K562 (cell line): ENCODE results near the gene HSPB8. TPM values are rescaled to one million over a fixed set of nuclear protein-coding genes. Genes with fewer than 3 reads are reported as not detected.

ENCODE experiments used
- ATAC-seq: fragments of 200-7000 bp; cut with Tn5 transposase; 3 replicates; pipeline ENCODE4 v1.9.1; 2020; ENCODE audit warnings: moderate library complexity
- BruUV-seq: library from RNA; stranded (reverse); fragments of 400-500 nt; replicated peaks from 2 replicates; lab custom pipeline; 2021; lab: Mats Ljungman, UMichigan
- CTCF ChIA-PET: fragments of 300-600 bp; formaldehyde crosslinking; extraction: SDS; loops from one replicate; lab custom pipeline; 2021; ENCODE audit warnings: low intra/inter-chr PET ratio; lab: Yijun Ruan, JAX
- POLR2A ChIA-PET: fragments of 300-600, 350-650 bp; sonication (Branson Sonifier 250); formaldehyde crosslinking; extraction: SDS; loops from one replicate; lab custom pipeline; 2021; ENCODE audit warnings: antibody characterized with exemption, inconsistent platforms; lab: Yijun Ruan, JAX
- DNase-seq, 4 experiments: peaks; one replicate each; pipeline versions ENCODE4 v3.0.0 to v3.0.0-alpha.2; 2011 to 2018; ENCODE audit warnings: low spot score in 3 of 4, mixed read lengths in 3 of 4; ENCODE audit errors: extremely low read depth in 1 of 4
- FAIRE-seq: peaks from 2 replicates; lab custom pipeline; 2011; peaks lifted over from hg19 to GRCh38; lab: Jason Lieb, UNC
- H2AFZ ChIP-seq: 2 replicates; pipeline ENCODE4 v1.6.0; 2011; ENCODE audit warnings: low read depth, low read length, control low read depth, inconsistent platforms
- H3K27ac ChIP-seq: fragments of 200-600 bp; 3 replicates; pipeline ENCODE4 v1.8.0; 2011; ENCODE audit warnings: low read depth, mild to moderate bottlenecking, control low read depth, inconsistent platforms, low read length, moderate library complexity, mixed read lengths; ENCODE audit errors: extremely low read depth
- H3K27me3 ChIP-seq, 2 experiments: fragments of 300-600 bp in 1 of 2; 2 replicates in 1 of 2; 3 replicates in 1 of 2; pipeline versions ENCODE4 v1.6.0 to v1.8.0; 2011; ENCODE audit warnings: inconsistent platforms in 2 of 2, low read length in 2 of 2, mild to moderate bottlenecking in 1 of 2, mixed read lengths in 1 of 2, moderate library complexity in 1 of 2; ENCODE audit not compliant: control insufficient read depth in 2 of 2, insufficient read depth in 2 of 2
- H3K36me3 ChIP-seq: fragments of 300-600 bp; 3 replicates; pipeline ENCODE4 v1.8.0; 2011; ENCODE audit warnings: mild to moderate bottlenecking, low read length, inconsistent platforms; ENCODE audit not compliant: control insufficient read depth, insufficient read depth
- H3K4me1 ChIP-seq, 2 experiments: fragments of 200-600 bp in 1 of 2; replicated peaks in 1 of 2; 2 replicates in 1 of 2; 3 replicates in 1 of 2; pipeline versions ENCODE4 v1.5.1 to v1.8.0; 2011; ENCODE audit warnings: inconsistent platforms in 2 of 2, low read length in 2 of 2, mild to moderate bottlenecking in 1 of 2, mixed read lengths in 1 of 2, moderate library complexity in 1 of 2; ENCODE audit not compliant: control insufficient read depth in 2 of 2, insufficient read depth in 2 of 2
- H3K4me2 ChIP-seq: 2 replicates; pipeline ENCODE4 v1.6.1; 2011; ENCODE audit warnings: low read length, control low read depth, inconsistent platforms, mixed read lengths; ENCODE audit not compliant: insufficient read depth
- H3K4me3 ChIP-seq: fragments of 200-600 bp; sonication (generic), shearing (Covaris generic); 2 replicates; pipeline ENCODE4 v1.5.1; 2016; ENCODE audit warnings: control low read depth, inconsistent platforms
- H3K79me2 ChIP-seq: fragments of 200-600 bp; 3 replicates; pipeline ENCODE4 v1.8.0; 2011; ENCODE audit warnings: low read length, inconsistent platforms; ENCODE audit not compliant: control insufficient read depth, insufficient read depth
- H3K9ac ChIP-seq, 2 experiments: 2 replicates each; pipeline versions ENCODE4 v1.6.0 to v1.6.1; 2011; ENCODE audit warnings: low read depth in 2 of 2, low read length in 2 of 2, control low read depth in 1 of 2, inconsistent platforms in 1 of 2, mild to moderate bottlenecking in 1 of 2, mixed read lengths in 1 of 2; ENCODE audit not compliant: insufficient read depth in 1 of 2
- H3K9me1 ChIP-seq: one replicate; pipeline ENCODE4 v1.6.0; 2011; ENCODE audit warnings: inconsistent platforms, mild to moderate bottlenecking, low read length, moderate library complexity; ENCODE audit not compliant: control insufficient read depth, insufficient read depth
- H3K9me3 ChIP-seq: replicated peaks from 2 replicates; pipeline ENCODE4 v1.5.1; 2011; ENCODE audit warnings: low read depth, low read length, inconsistent platforms; ENCODE audit not compliant: control insufficient read depth, insufficient read depth
- H4K20me1 ChIP-seq: replicated peaks from 2 replicates; pipeline ENCODE4 v1.6.1; 2011; ENCODE audit warnings: low read length, inconsistent platforms, mixed read lengths; ENCODE audit not compliant: control insufficient read depth, insufficient read depth
- BCL6 ChIP-seq: fragments of 250-450 bp; sonication (Bioruptor Pico); IDR thresholded peaks from 2 replicates; pipeline ENCODE4 v1.4.0; 2020
- ESRRA ChIP-seq: fragments of 450-650 bp; IDR thresholded peaks from 2 replicates; pipeline ENCODE4 v1.6.1; 2014; ENCODE audit warnings: low read depth, mild to moderate bottlenecking, moderate library complexity, borderline replicate concordance
- MCM2 ChIP-seq: fragments of 450-650 bp; IDR thresholded peaks from 2 replicates; pipeline ENCODE4 v1.6.1; 2017; ENCODE audit warnings: low read depth, mild to moderate bottlenecking
- NR0B1 ChIP-seq: fragments of 450-650 bp; IDR thresholded peaks from one replicate; pipeline ENCODE4 v1.6.1; 2018; ENCODE audit warnings: mild to moderate bottlenecking, moderate library complexity; ENCODE audit not compliant: partially characterized antibody
- PBX2 ChIP-seq, 2 experiments: IDR thresholded peaks in 1 of 2; conservative IDR thresholded peaks in 1 of 2; 2 replicates each; pipeline ENCODE4 v1.6.1; 2016; ENCODE audit warnings: low read depth in 2 of 2, mild to moderate bottlenecking in 1 of 2, missing compliant biosample characterization in 1 of 2, missing genetic modification characterization in 1 of 2, moderate library complexity in 1 of 2
- U2AF2 ChIP-seq: fragments of 200-400 bp; formaldehyde crosslinking; optimal IDR thresholded peaks from 2 replicates; pipeline ENCODE3; 2017; ENCODE audit warnings: low read depth, mild to moderate bottlenecking, low read length
- ZBED1 ChIP-seq: IDR thresholded peaks from 2 replicates; pipeline ENCODE4 v1.6.1; 2014
- ZKSCAN1 ChIP-seq: fragments of 150-350 bp; IDR thresholded peaks from 2 replicates; pipeline ENCODE4 v1.6.1; 2016; ENCODE audit warnings: low read depth, low read length
- ZNF24 ChIP-seq: fragments of 450-650 bp; IDR thresholded peaks from 2 replicates; pipeline ENCODE4 v1.6.1; 2016
- ZNF354B ChIP-seq: fragments of 250-450 bp; sonication (Bioruptor Pico); IDR thresholded peaks from 2 replicates; pipeline ENCODE4 v1.4.0; 2020
- ZNF398 ChIP-seq: fragments of 250-450 bp; sonication (Bioruptor Pico); IDR thresholded peaks from 2 replicates; pipeline ENCODE4 v1.8.0; 2021; ENCODE audit warnings: moderate library complexity, mild to moderate bottlenecking, inconsistent platforms
- ZNF584 ChIP-seq: fragments of 200-800 bp; sonication (Bioruptor generic); IDR thresholded peaks from 2 replicates; pipeline ENCODE4 v1.6.1; 2016; ENCODE audit warnings: low read depth, mild to moderate bottlenecking, missing genetic modification characterization, missing compliant biosample characterization
- ZNF77 ChIP-seq: fragments of 250-450 bp; sonication (Bioruptor Pico); IDR thresholded peaks from 2 replicates; pipeline ENCODE4 v1.5.0; 2020
- WGBS: fragments of 100-300 bp; shearing (Covaris generic); methylation state at CpG from one replicate; pipeline ENCODE4 v1.1.6; 2016; ENCODE audit warnings: low coverage, mixed read lengths; ENCODE audit not compliant: insufficient coverage; ENCODE audit errors: missing lambda C conversion rate; 5-methylcytosine and 5-hydroxymethylcytosine counted together
- in situ Hi-C: fragments of 300-500 bp; cut with MboI; formaldehyde crosslinking; loops from 4 replicates; pipeline ENCODE4 v1.15.0; 2018; ENCODE audit warnings: inconsistent platforms, mixed read lengths
- intact Hi-C: fragments of 100-400 bp; cut with micrococcal nuclease; formaldehyde crosslinking; loops from 2 replicates; pipeline ENCODE4 v1.14.2; 2022
- polyA plus RNA-seq, 8 experiments: library from polyadenylated mRNA; depleted of rRNA in 4 of 8; stranded (reverse) in 5 of 8; unstranded in 3 of 8; fragments of >200 nt; fragmentation: Nextera tagmentation in 2 of 8; fragmentation: Illumina TruSeq in 1 of 8; extraction: Ambion mirVana in 2 of 8; extraction: Trizol in 1 of 8; gene quantifications; 2 replicates each; pipeline versions ENCODE4 v1.2.1 to v1.2.3, GENCODE V29; 2011 to 2014; ENCODE audit warnings: inconsistent platforms in 1 of 8, missing spikeins in 1 of 8
- total RNA-seq, 7 experiments: library from RNA; depleted of rRNA in 6 of 7; stranded (reverse); fragments of >200 nt in 6 of 7; fragmentation: Illumina TruSeq in 2 of 7; extraction: Trizol in 2 of 7; gene quantifications; 2 replicates each; pipeline versions ENCODE4 v1.2.1 to v1.2.3, GENCODE V29; 2011 to 2021; ENCODE audit warnings: low replicate concordance in 1 of 7
- TF ChIP-seq, protein P1 (sequence below): sonication (generic); formaldehyde crosslinking; IDR thresholded peaks from 2 replicates; pipeline ENCODE4 v1.8.0; 2022; ENCODE audit warnings: mild to moderate bottlenecking, missing genetic modification reagents

HSPB8 gene
- total and polyA plus RNA-seq, 9 of the 15 experiments (the other 6 are each of a cell fraction or from before 2014, with no cell fraction given), result 0.13 TPM; not detected in 8

DNA sequence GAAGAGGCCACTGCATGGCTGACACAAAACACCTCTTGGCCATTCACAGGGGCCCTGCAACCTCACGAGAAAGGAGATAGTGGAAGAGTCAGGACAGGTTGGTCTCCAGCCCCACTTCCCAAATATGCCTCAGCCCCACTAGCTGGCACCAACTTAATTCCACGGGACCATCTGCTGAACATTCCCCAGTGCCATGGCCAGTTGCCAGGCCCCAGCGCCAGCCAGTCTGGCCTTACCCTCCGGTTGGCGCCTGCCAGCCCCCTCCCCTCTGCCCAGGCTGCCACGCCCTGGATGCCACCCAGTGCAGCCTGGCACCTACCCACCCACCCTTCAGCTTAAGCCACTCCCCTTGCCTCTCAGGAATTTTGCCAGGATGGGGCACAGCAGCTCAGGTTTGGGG lies 21.2 kb upstream of the HSPB8 start:
- no TSS peak for BruUV-seq
- ChIA-PET CTCF (no interaction called here), POLR2A (no interaction called here)
- peaks cover 0 to 2% of the 10 kb centered on the region in 2 experiments; a peak in 1 of 5 replicates for H3K27me3 ChIP-seq
- H3K4me1 ChIP-seq, result peaks cover 7 to 26% of the 10 kb centered on the region in 2 experiments; a peak in 4 of 5 replicates
- H4K20me1 ChIP-seq, result no peaks in the 10 kb centered on the region
- H3K27ac ChIP-seq, result no peak overlapping the region
- no peak overlapping the region for H3K9ac ChIP-seq
- ATAC-seq, result no peak
- intact Hi-C loops (no loop called here), in situ Hi-C loops (no loop called here)
- TF ChIP-seq BCL6 (CRISPR knock-in tag), result no peak
- TF ChIP-seq U2AF2, result no peak
- TF ChIP-seq MCM2, result no peak
- no peak for TF ChIP-seq ZNF354B (CRISPR knock-in tag)
- no peak for TF ChIP-seq ZNF584
- TF ChIP-seq ZBED1, result no peak
- TF ChIP-seq PBX2 (CRISPR knock-in tag; IDR thresholded peaks at IDR 0.05; ENCODE audit: low read depth), result no peak
- no peak for TF ChIP-seq PBX2 (tag; conservative IDR thresholded peaks at IDR 0.05; ENCODE audit: low read depth)
- no peak for TF ChIP-seq ZNF24
- TF ChIP-seq, protein P1, sequence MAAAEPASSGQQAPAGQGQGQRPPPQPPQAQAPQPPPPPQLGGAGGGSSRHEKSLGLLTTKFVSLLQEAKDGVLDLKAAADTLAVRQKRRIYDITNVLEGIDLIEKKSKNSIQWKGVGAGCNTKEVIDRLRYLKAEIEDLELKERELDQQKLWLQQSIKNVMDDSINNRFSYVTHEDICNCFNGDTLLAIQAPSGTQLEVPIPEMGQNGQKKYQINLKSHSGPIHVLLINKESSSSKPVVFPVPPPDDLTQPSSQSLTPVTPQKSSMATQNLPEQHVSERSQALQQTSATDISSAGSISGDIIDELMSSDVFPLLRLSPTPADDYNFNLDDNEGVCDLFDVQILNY (CRISPR knock-in tag), result no peak
- no peak for TF ChIP-seq ZNF398
- no peak for TF ChIP-seq ESRRA
- no peak for TF ChIP-seq ZKSCAN1
- TF ChIP-seq NR0B1, result no peak
- no peak for TF ChIP-seq ZNF77
- no peak for DNase-seq
- no peaks in the 10 kb centered on the region for H3K9me3 ChIP-seq
- WGBS, result 7% methylated on average over 6 of the region's 6 CpGs
- no peaks in the 10 kb centered on the region for H3K9me1 ChIP-seq
- no peak overlapping the region for H2AFZ ChIP-seq
- H3K79me2 ChIP-seq, result no peaks in the 10 kb centered on the region
- H3K36me3 ChIP-seq, result no peaks in the 10 kb centered on the region
- no peak overlapping the region for H3K4me2 ChIP-seq
- H3K4me3 ChIP-seq, result no peak overlapping the region
- no peak for FAIRE-seq
